Smooth muscle cell (in vitro differentiated cells): Measurements from ENCODE around the gene TOMT. TPM values are rescaled to one million over a fixed set of nuclear protein-coding genes. Genes with fewer than 3 reads are reported as not detected.

Experiments used
- DNase-seq: peaks from one replicate; lab custom pipeline; 2025; ENCODE audit not compliant: unreplicated experiment; lab: John Stamatoyannopoulos, UW
- H2AFZ ChIP-seq: fragments of 200-600 bp; sonication (generic); 2 replicates; pipeline ENCODE4 v1.6.0; 2016; ENCODE audit warnings: antibody characterized with exemption, low read depth, mild to moderate bottlenecking
- H3F3A ChIP-seq: fragments of 200-600 bp; sonication (generic); 2 replicates; pipeline ENCODE4 v1.6.0; 2017; ENCODE audit warnings: antibody characterized with exemption, low read depth
- H3K27ac ChIP-seq: fragments of 200-600 bp; sonication (generic); 2 replicates; pipeline ENCODE4 v1.5.1; 2016; ENCODE audit warnings: low read depth, mild to moderate bottlenecking
- H3K27me3 ChIP-seq: fragments of 200-600 bp; sonication (generic); 2 replicates; pipeline ENCODE4 v1.6.1; 2016; ENCODE audit warnings: low read depth, mild to moderate bottlenecking
- H3K36me3 ChIP-seq: fragments of 200-600 bp; sonication (generic); 2 replicates; pipeline ENCODE4 v1.5.1; 2016; ENCODE audit warnings: low read depth
- H3K4me1 ChIP-seq: fragments of 200-600 bp; sonication (generic); 2 replicates; pipeline ENCODE4 v1.5.1; 2016; ENCODE audit warnings: low read depth
- H3K4me2 ChIP-seq: fragments of 200-600 bp; sonication (generic); 2 replicates; pipeline ENCODE4 v1.6.0; 2016; ENCODE audit warnings: mild to moderate bottlenecking
- H3K4me3 ChIP-seq: fragments of 200-600 bp; sonication (generic); 2 replicates; pipeline ENCODE4 v1.5.1; 2016; ENCODE audit warnings: mild to moderate bottlenecking
- H3K79me2 ChIP-seq: fragments of 200-600 bp; sonication (generic); 2 replicates; pipeline ENCODE4 v1.6.0; 2016; ENCODE audit warnings: low read depth, mild to moderate bottlenecking
- H3K9ac ChIP-seq: fragments of 200-600 bp; sonication (generic); 2 replicates; pipeline ENCODE4 v1.6.0; 2016; ENCODE audit warnings: low read depth
- H3K9me3 ChIP-seq: fragments of 200-600 bp; sonication (generic); replicated peaks from 2 replicates; pipeline ENCODE4 v1.5.1; 2016; ENCODE audit warnings: low read depth
- H4K20me1 ChIP-seq: fragments of 200-600 bp; sonication (generic); 2 replicates; pipeline ENCODE4 v1.6.0; 2016; ENCODE audit warnings: low read depth
- WGBS: methylation state at CpG from one replicate; pipeline ENCODE4 v1.1.7; 2016; ENCODE audit warnings: low lambda C conversion rate; 5-methylcytosine and 5-hydroxymethylcytosine counted together
- polyA plus RNA-seq: library from polyadenylated mRNA; unstranded; fragments of >200 nt; fragmentation: Nextera tagmentation; extraction: Ambion mirVana; gene quantifications from 2 replicates; pipeline ENCODE4 v1.2.1, GENCODE V29; 2016
- total RNA-seq: library from RNA; depleted of rRNA; stranded (reverse); fragments of >200 nt; gene quantifications from 2 replicates; pipeline ENCODE4 v1.2.3, GENCODE V29; 2014
- TF ChIP-seq, protein P1 (sequence below): fragments of 200-600 bp; sonication (generic); IDR thresholded peaks from 2 replicates; pipeline ENCODE4 v1.5.1; 2017; ENCODE audit warnings: borderline replicate concordance, mild to moderate bottlenecking, antibody characterized with exemption; ENCODE audit not compliant: insufficient read depth, poor library complexity, severe bottlenecking

The TOMT gene
- total and polyA plus RNA-seq, 2 experiments from 2014 or later = not detected

DNA sequence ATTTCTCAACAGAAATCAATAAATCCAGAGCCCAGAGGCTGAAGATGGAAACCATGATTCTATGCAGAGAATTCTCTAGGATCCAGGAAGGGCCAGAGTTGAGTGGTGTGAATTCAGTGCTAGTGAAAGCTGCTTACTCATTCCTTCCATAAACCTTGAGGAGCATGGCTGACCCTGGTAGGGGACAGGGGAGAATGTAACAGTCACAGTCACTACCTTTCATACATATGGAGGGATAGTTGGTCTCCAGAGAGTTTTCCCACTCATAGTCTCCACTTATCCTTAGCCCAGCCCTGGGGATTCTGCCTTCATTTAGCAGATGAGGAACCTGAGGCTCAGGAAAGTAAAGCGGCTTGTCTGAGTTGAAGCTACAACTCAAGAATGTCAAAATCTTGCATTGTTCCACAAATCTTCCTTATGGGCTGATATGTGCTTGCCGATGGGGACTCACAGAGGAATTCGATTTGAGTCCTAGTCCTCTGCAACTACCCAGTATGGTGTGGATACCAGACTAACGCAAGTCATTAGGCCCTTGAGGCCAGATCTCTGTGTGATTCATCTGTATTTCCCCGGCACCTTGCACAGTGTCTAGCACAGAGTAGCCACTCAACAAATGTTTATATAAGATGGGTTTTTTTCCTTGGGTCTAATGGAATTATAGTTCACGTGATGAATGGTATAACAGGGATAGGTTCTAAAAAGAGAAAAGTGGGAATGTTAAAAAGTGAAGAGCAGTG, 10.5 kb downstream of the TOMT start:
- Histone ChIP-seq H3K79me2 (no peaks in the 10 kb centered on the region), H2AFZ (no peak overlapping the region), H3K36me3 (no peaks in the 10 kb centered on the region), H4K20me1 (no peaks in the 10 kb centered on the region), H3K4me3 (no peak overlapping the region), H3K4me2 (no peak overlapping the region), H3K4me1 (no peaks in the 10 kb centered on the region), H3F3A (peaks cover 7% of the 10 kb centered on the region), H3K9me3 (no peaks in the 10 kb centered on the region), H3K9ac (no peak overlapping the region), H3K27ac (no peak overlapping the region), H3K27me3 (no peaks in the 10 kb centered on the region)
- DNase-seq = no peak
- WGBS = 85% methylated on average over 6 of the region's 6 CpGs
- TF ChIP-seq, protein P1, sequence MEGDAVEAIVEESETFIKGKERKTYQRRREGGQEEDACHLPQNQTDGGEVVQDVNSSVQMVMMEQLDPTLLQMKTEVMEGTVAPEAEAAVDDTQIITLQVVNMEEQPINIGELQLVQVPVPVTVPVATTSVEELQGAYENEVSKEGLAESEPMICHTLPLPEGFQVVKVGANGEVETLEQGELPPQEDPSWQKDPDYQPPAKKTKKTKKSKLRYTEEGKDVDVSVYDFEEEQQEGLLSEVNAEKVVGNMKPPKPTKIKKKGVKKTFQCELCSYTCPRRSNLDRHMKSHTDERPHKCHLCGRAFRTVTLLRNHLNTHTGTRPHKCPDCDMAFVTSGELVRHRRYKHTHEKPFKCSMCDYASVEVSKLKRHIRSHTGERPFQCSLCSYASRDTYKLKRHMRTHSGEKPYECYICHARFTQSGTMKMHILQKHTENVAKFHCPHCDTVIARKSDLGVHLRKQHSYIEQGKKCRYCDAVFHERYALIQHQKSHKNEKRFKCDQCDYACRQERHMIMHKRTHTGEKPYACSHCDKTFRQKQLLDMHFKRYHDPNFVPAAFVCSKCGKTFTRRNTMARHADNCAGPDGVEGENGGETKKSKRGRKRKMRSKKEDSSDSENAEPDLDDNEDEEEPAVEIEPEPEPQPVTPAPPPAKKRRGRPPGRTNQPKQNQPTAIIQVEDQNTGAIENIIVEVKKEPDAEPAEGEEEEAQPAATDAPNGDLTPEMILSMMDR = no peak

DNA sequence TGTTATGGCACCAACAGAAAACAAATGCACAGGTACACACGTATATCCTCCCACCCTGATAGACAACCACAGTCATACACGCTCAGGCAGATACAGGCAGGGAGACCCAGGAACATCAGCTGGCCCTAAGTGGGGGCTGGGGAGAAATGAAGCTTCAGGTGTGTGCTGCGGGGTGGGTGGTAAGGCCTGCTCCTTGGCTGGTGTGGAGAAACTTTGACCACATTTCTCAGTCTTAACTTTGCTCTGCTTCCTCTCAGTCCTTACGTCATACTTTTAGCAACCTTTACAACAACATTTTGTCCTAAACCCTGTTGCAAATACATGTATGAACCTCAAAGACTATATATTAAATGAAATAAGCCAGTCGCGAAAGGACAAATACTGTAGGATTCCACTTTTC, 13.5 kb downstream of the TOMT start:
- TF ChIP-seq, protein P1 = no peak
- WGBS = 89% methylated on average over 6 of the region's 6 CpGs

DNA sequence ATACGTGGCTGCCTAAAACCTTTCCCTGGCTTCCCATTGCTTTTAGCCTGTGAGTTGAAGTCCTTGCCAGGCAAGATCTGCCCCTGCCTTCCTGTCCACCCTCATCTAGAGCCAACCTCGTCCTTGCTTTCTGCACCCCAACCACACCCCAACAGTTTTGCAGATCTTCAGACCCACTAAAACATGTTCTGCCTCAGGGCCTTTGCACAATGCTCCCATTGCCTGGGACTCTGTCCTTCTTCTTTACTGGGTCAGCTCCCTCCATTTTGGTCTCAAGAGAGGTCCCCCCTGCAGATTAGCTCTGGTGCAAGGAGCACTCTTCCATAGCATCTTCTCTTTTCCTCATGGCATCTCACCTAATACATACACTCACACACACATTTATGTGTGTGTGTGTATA, 15.2 kb downstream of the TOMT start:
- TF ChIP-seq, protein P1 = no peak
- 90% methylated on average over 2 of the region's 2 CpGs for WGBS

More for the DNA sequence above, 13.5 kb downstream of the TOMT start:
- Histone ChIP-seq H3K79me2 (no peaks in the 10 kb centered on the region), H3K27me3 (no peaks in the 10 kb centered on the region), H3K36me3 (no peaks in the 10 kb centered on the region), H3K27ac (no peak overlapping the region), H4K20me1 (no peaks in the 10 kb centered on the region), H3K4me2 (no peak overlapping the region), H3F3A (no peaks in the 10 kb centered on the region), H3K4me1 (no peaks in the 10 kb centered on the region), H3K9me3 (no peaks in the 10 kb centered on the region), H3K9ac (no peak overlapping the region), H2AFZ (no peak overlapping the region), H3K4me3 (no peak overlapping the region)
- DNase-seq = no peak

DNA sequence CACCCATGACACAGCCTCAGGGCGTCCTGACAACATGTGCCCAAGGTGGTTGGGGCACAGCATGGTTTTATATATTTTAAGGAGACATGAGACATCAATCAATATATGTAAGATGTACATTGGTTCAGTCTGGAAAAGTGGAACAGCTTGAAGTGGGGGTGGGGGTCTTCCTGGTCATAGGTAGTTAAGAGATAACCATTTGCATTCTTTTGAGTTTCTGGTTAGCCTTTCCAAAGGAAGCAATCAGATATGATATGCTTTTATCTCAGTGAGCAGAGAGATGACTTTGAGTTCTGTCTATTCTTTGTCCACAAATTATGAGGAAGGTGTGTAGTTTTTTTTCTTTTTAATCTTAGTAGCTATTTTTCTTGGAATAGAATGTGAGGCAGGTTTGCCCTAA, 16.9 kb downstream of the TOMT start:
- H3F3A ChIP-seq = no peaks in the 10 kb centered on the region
- H3K4me1 ChIP-seq = no peaks in the 10 kb centered on the region
- H3K27ac ChIP-seq = no peak overlapping the region
- DNase-seq = no peak
- no peaks in the 10 kb centered on the region for H3K9me3 ChIP-seq
- H3K4me3 ChIP-seq = no peak overlapping the region
- no peak overlapping the region for H3K9ac ChIP-seq
- H3K36me3 ChIP-seq = no peaks in the 10 kb centered on the region
- WGBS = 84% methylated on average over 1 of the region's 1 CpG
- no peaks in the 10 kb centered on the region for H3K27me3 ChIP-seq
- no peak overlapping the region for H2AFZ ChIP-seq
- H4K20me1 ChIP-seq = no peaks in the 10 kb centered on the region
- TF ChIP-seq, protein P1 = no peak
- H3K4me2 ChIP-seq = no peak overlapping the region
- no peaks in the 10 kb centered on the region for H3K79me2 ChIP-seq

More for the DNA sequence above, 15.2 kb downstream of the TOMT start:
- no peak overlapping the region for H2AFZ ChIP-seq
- H3K4me2 ChIP-seq = no peak overlapping the region
- no peak overlapping the region for H3K9ac ChIP-seq
- no peaks in the 10 kb centered on the region for H3K27me3 ChIP-seq
- no peaks in the 10 kb centered on the region for H3K79me2 ChIP-seq
- H3K9me3 ChIP-seq = no peaks in the 10 kb centered on the region
- no peaks in the 10 kb centered on the region for H3F3A ChIP-seq
- no peaks in the 10 kb centered on the region for H3K36me3 ChIP-seq
- DNase-seq = no peak
- H3K4me1 ChIP-seq = no peaks in the 10 kb centered on the region
- no peaks in the 10 kb centered on the region for H4K20me1 ChIP-seq
- H3K4me3 ChIP-seq = no peak overlapping the region
- no peak overlapping the region for H3K27ac ChIP-seq
